HG03442 (cell line): ENCODE data around the gene CRISPLD2.
A peak's percentile ranks its signal among the peaks of the same experiment; 100 is the strongest.

Experiments
- ATAC-seq: cut with Tn5 transposase; IDR thresholded peaks from one replicate; pipeline ENCODE4 v1.9.1; 2021; ENCODE audit warnings: mild to moderate bottlenecking, moderate library complexity; ENCODE audit not compliant: unreplicated experiment

CRISPLD2 gene

DNA sequence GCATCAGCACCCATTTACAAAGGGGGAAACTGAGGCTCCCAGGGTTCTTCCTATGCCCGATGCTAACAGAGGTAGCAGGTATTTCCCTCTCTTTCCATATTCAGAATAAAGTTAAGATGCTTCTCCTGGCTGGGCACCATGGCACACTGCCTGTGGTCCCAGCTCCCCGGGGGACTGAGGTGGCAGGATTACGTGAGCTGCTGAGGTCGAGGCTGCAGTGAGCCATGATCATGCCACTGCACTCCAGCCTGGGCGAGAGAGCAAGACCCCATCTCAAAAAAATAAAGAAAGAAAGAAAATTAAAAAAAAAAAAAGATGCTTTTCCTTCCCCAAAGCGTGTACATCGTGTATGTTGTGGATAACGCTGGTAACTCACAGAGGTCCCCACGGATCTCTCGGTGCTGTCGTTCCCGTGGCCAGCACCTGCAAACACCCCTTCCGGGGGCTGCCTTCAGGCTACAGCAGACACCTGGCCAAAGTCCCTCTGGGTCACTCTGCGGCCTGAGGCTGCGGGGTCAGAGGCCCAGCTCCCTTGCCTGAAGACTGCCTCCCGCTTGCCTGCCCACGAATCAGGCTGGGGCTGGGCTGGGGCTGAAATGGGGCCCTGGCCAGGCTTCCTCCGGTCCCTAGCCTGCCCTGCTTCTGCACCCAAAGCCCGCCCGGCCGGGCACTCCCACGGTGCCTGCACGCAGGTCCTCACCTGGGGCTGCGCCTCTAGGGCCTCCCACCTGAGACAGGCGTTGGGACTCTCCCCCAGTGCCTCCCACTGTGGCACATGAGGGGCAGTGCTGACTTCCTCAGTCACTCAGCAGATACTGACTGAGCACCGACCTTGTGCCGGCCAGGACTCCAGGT is 128.4 kb downstream of the CRISPLD2 start:
- ATAC-seq: no peak

DNA sequence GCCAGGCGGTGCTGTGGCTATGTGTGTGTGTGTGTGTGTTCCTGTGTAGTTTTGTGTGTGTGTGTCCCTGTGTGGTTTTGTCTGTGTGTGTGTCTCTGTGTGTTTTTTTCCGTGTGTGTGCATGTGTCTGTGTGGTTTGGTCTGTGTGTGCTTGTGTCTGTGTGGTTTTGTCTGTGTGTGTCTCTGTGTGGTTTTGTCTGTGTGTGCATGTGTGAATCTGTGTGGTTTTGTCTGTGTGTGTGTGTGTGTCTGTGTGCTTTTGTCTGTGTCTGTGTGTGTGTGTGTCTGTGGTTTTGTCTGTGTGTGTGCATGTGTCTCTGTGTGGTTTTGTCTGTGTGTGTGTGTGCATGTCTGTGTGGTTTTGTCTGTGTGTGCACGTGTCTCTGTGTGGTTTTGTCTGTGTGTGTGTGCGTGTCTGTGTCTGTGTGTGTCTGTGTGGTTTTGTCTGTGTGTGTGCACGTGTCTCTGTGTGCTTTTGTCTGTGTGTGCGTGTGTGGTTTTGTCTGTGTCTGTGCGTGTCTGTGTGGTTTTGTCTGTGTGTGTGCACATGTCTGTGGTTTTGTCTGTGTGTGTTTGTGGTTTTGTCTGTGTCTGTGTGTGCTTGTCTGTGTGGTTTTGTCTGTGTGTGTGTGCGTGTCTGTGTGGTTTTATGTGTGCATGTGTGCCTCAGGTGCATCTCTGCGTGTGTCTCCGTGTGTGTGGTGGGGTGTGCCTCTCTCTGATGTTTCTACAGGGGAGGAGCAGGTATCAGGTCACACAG is 129.2 kb downstream of the CRISPLD2 start:
- ATAC-seq: no peak

DNA sequence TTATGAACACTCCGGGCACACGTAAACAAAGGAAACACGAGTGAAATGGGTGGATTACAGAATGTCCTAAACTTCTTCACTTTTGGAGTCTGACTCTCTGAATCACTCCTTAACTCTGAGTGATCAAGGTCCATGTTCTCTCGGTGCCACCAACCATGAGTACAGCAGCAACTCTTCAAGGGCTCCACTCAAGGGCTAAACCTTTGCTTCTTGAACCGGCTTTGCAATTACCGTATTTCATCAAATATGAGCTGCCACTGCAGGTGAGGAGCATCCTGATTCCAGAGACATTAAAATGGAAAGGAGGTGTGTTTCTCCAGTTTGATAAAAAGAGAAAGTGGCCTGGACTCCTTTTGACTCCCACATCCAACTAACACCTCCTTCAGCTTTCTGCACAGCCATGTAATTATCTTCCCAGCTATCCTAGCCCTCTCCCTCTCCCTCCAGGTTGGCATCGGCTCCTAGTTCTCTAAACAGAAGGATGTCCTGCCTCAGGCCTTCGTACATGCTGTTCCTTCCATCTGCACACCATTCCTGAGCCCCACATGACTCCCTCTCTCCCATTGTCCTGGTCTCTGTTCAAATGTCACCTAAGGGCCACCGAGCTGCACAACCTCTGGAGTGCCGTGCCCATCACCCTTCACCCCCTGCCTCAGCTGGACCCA is 130.1 kb downstream of the CRISPLD2 start:
- no peak for ATAC-seq

DNA sequence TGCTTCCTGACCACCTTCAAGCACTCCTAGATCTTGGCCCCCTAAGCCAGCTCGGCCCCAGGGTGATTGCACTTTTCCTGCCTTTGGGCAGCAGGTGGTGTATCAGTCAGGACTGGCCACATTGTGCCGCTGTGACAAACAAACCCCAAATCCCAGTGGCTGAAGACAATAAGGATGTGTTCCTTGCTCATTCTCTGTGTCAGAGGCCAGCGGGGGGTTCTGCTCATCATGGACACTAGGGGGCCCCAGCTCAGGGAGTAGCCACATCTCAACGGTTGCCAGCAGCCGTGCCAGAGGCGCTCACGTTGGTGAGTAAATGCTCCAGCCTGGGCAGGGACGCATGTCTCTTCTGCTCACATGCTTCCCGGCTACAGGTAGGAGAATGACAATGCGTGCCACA is 131.1 kb downstream of the CRISPLD2 start:
- no peak for ATAC-seq

DNA sequence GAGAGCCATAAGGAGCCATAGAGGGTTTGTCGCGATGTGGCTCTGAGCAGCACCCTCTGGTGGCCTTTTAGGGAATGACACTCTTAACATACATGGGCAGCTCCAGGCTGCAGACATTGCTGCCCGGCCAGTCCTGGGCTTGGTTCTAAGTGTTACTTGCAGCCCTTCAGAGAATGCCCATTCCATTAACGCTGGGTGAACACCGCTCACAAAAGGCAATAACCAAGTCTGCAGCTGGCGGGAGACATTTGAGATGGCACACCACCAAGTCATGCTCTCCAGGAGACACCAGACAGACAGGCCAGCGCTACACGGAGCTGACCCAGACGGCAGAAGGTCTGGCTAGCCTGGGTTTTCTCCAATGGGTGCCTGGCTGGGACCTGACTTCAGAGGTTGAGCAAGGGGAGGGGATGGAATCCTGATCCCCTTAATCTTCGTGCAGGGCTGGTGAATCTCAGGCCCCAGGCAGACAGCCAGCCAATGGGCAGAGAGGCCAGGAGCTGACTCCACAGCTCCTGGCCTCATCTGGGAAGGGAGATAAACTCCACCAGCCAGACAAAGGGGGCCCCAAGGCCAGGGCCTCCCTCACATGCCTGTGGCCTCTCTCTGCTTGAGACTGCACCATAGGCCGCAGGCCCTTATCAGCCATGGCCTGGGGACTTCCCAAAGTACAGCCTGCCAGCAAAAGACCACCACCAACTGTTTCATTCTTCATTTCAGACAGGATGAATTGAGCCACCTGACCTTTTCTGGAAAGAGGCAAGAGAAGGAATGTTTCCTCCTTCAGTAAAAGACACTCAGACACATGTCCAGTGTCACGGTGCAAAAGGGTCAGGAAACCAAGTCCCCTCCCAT is 132.8 kb downstream of the CRISPLD2 start:
- ATAC-seq: peak; percentile 52

DNA sequence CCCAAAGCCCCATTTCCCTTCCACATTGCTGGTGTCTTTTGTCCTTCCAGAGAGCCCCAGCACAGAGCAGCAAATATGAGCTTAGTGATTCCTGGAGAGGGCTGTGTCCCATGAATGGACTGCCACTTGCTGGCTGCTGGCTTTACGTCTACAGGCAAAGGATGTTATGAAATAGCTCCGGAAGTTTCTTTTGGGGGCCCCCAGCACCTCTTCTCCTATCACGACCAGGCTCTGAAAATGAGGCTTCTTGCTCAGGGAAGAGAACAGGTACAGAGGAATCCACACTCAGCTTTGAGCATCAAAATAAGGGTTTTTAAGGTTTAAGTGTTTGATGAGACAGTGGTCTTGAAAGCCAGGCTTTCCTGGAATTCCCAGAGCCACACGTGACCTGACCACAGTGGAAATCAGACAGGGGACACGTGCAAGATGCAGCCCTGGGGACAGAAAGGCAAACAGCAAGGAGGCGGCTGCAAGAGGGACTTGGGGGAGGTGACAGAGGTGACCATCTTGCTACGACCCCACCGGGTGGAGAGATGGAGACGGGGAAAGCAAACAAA is 133.5 kb downstream of the CRISPLD2 start:
- no peak for ATAC-seq

DNA sequence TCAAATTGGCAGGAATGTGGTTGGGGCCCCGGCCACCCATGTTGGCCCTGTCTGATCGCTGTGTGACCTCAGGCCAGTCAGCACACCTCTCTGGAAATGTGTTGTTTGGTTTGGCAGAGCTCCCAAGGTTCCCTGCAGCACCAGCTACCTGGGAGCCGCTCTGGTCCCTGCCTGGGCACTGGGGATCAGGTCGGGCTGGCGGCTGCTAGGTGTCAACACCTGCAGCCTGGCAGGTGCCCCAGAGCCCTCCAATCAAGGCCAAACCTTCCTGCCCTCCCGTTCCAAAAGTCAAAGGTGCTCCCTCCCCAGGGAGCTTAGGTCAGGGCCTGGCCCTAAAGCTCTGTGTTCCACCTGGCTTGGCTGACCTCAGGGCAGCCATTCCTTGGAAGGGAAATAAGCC is 135.6 kb downstream of the CRISPLD2 start:
- no peak for ATAC-seq

DNA sequence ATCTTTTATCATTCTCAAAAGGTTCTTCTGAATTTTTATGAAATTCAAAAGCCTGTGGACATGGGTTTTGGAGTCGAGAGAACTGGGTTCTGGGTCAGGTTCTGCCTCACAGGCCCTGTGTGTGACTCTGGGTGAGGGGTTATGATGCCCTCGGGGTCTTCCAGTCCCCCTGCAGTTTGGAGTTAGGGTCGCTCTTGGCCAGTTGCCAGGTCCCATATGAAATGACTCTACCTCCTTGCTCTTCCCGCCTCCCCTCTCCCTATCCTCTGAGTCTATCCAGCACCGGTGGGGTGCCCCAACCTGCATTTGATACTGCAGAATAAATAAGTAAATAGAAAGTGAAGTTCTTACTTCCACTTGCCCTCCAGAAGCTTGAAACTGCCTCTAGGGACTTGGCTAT is 137.4 kb downstream of the CRISPLD2 start:
- no peak for ATAC-seq

DNA sequence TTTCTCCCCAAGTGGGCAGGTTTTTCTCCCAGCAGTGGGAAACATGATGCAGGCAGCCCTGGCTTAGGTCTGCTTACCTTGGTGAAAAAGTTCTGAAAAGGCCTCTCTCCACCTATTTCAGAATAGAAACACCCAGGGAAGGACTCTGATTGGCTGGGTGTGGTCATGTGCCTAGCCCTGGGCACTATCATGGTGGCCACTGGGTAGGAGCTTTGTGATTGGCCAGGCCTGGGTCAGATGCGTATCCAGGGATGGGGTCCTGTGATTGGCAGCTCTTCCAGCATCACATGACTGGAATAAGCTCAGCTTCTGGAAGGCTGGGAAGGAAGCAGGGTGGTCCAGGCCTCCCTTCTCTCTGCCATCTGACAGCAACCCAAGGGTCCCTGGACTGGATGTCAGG is 138.0 kb downstream of the CRISPLD2 start:
- no peak for ATAC-seq
